GM19043 (cell line): ENCODE data around the gene A1BG.
A peak's percentile ranks its signal among the peaks of the same experiment; 100 is the strongest.
"Not testable (repeated sequence)": the region's sequence is repeated elsewhere in the genome, so short reads cannot be mapped to it uniquely, and the experiment has no call there.

Experiments
- ATAC-seq: cut with Tn5 transposase; IDR thresholded peaks from one replicate; pipeline ENCODE4 v1.9.1; 2021; ENCODE audit warnings: low read depth; ENCODE audit not compliant: unreplicated experiment

A1BG gene

DNA sequence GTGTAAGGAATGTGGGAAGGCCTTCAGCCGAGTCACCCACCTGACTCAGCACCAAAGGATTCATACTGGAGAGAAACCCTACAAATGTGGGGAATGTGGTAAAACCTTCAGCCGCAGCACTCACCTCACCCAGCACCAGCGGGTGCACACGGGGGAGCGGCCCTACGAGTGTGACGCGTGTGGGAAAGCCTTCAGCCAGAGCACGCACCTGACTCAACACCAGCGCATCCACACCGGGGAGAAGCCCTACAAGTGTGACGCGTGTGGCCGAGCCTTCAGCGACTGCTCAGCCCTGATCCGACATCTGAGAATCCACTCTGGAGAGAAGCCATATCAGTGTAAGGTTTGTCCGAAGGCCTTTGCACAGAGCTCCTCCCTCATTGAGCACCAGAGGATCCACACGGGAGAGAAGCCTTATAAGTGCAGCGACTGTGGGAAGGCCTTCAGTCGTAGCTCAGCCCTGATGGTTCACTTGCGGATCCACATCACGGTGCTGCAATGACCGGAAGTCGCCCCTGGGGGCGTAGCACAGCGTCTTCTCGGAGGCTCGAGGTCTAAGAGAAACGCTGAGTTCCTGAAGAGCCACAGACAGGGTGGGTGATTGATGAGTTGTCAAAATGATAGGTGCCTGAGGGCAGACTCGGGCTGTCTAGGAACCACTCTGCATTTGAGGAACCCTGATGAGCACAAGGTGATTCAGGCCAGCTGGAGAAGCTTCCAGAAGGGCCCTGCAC is 14.3 kb downstream of the A1BG start:
- ATAC-seq, result no peak

DNA sequence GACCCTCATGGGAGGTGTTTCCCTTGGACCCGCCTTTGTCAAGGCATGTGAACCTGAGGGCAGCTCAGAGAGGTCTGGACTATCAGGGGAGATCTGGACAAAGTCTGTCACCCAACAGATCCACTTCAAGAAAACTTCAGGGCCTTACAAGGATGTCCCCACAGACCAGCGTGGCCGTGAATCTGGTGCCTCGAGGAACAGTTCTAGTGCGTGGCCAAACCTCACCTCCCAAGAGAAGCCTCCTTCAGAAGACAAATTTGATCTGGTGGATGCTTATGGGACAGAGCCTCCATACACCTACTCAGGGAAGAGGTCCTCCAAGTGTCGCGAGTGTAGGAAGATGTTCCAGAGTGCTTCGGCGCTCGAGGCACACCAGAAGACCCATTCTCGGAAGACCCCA is 15.0 kb downstream of the A1BG start:
- ATAC-seq, result no peak

DNA sequence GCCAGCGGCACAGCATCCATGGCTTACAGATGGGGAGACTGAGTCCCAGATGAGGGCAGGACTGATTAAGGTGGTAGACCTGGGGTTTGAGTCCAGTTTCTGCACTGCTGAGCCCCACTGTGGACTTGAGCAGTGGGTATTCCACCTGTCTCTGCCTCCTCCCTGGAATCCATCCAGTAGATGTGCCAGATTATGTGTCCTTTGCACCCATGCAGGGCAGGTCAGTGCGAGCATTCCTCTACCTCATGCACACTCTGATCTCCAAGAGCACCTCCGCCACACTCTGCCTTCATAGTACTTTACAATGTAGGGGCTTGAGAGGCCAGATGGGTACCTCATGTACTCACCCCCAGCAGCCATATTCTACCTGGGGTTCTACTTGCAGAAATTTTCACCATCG is 16.5 kb downstream of the A1BG start:
- no peak for ATAC-seq

DNA sequence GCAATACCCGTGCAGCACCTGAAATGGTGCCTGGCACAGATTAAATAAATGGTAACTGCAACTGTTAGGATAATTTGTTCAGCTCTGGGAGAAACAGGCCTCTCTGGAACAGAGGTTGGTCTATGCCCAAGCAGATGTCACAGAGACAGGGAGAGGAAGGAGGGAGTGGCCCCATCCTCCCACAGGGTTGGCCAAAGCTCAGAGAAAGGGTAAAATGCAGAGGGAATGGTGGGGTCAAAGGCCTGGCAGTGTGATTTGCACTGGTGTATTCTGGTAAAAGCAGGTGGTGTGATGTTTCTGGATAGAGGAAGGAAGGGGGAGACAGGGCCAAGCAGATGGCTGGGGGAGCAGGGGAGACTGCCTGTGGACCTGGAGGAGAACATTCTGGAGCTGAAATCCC is 17.1 kb downstream of the A1BG start:
- ATAC-seq, result no peak

DNA sequence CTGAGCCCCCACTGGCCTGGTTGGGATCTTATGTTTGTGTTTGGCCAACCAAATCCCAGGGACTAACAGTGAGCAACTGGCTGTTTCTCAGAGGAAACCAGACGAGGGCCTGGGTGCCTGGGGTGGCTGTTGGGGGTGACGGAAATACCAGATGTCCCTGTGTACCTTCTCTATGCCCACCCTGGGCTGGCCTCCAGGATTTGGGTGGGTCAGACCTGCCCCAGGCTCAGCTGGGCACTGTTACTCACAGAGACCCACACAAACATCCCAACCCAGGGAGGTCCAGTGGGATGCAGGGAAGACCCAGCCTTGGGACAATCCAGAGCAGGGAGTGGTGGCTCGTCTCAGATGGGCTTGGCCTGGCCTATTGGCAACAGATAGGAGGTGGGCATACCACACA is 17.7 kb downstream of the A1BG start:
- ATAC-seq, result no peak

DNA sequence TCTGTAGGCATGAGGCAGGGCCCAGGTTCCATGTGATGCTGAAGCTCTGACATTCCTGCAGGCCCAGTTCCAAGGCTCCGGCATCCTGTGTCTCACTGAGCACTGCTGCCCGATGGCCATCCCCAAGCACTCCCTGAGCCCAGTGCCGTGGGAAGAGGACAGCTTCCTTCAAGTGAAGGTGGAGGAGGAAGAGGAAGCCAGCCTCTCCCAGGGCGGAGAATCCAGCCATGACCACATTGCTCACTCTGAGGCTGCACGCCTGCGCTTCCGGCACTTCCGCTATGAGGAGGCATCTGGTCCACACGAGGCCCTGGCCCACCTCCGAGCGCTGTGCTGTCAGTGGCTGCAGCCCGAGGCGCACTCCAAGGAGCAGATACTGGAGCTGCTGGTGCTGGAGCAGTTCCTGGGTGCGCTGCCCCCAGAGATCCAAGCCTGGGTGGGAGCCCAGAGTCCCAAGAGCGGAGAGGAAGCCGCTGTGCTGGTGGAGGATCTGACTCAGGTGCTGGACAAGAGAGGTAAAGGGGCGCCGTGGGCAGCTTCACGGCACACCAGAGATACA is 18.5 kb downstream of the A1BG start:
- ATAC-seq, result no peak

DNA sequence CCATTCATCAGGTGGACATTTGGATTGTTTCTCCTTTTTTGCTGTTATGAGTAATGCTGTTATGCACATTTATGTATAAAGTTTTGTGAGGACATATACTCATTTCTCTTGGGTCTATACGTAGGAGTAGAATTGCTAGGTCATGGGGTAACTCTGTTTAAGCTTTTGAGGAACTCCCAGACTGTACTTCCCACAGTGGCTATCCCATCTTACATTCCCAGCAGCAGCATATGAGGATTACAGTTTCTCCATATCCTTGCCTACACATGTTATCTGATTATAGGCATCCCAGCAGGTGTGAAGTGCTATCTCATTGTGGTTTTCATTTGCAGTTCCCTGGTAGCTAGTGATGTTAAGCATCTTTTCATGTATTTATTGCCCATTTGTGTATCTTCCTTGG is 20.6 kb downstream of the A1BG start:
- ATAC-seq, result no peak

DNA sequence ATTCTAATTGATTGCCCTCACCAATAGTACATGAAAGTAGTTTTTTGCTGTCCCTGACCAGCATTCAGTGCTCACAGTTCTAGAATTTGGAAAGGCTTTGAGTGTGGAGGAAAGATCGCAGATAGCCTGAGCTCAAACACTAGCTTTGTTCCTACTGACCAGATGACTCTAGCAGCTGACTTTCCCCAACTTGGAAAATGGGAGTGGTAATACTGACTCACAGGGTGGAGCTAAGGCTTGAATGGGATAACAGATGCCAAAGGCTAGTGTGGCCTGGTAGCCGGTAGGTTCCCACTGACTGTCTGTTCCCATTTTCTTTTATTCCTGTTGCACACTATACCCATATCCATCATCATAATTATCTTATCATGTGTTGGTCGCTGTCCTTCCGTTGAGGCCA is 22.8 kb downstream of the A1BG start:
- no peak for ATAC-seq

DNA sequence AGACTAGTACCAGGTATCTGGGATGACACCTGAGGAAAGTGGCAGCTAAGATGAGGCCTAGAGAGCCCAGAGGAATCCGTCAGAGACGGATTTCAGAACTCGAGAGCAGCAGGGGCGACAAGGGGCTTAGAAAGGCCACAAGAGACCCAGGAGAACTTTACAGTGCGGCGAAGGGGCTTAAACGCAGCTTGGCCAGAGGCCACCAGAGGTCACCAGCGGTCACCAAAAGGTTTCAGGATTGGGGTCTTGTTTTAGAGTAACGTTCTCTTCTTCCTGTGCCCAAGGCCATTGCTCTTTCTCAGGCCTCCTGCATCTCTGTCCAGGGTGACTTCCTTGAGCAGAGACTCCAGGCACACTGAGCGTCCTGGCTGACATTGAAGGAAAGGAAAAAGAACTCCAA is 24.3 kb downstream of the A1BG start:
- no peak for ATAC-seq

DNA sequence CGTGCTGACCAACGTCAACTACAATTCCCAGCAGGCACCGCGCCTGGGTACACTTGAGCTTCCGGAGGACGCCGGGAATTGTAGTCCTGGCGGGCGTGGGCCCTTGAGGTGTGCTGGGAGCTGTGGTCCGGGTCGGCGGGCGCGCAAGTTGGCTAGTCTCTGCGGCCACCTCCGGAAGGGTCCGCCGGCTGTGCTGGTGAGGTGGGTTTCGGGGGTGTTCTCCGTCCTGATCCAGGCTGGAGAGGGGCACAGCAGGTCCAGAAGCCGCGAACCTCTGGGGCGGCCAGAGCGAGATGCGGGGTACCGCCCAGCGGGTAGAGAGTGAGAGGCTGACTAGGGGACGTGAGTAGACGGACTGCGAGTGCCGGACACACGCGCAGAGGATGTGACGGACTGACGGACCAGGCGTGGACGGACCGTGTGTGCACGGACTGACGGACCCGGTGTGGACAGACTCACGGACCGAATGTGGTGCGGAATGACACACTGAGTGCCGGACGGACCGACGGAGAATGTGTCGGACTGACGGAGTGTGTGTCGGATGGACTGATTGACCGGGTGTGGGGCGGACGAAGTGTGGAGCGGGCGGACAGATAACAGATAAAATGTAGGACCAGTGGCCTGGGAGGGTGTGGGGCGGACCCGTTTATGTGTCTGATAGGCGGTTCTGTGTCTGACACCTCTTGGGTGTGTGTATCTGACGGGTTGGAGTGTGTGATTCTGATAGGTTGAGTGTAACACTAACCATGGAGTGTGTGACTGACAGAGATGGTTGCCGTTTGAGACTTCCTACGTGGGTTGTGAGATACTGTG is 26.2 kb downstream of the A1BG start, which contains the start of gene ZSCAN22:
Gene ZSCAN22 (plus strand): TSS at position 81 of the 813 bp plus-strand sequence. CDS start 7,809 bp downstream, outside the sequence.
- peak; percentile 76 for ATAC-seq

DNA sequence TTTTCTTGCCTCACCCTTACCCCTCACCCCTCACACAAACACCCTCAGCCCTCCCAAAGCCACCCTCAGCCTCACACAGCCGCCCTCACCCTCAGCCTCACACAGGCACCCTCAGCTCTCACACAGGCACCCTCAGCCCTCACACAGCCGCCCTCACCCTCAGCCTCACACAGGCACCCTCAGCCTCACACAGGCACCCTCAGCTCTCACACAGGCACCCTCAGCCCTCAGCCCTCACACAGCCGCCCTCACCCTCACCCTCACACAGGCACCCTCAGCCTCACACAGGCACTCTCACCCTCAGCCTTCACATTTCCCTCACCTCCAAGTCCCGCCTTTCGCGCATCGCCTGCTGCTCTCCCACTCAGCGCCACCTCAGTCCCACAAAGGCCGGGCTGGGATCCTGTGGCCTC is 26.8 kb downstream of the A1BG start:
- ATAC-seq, result no peak

DNA sequence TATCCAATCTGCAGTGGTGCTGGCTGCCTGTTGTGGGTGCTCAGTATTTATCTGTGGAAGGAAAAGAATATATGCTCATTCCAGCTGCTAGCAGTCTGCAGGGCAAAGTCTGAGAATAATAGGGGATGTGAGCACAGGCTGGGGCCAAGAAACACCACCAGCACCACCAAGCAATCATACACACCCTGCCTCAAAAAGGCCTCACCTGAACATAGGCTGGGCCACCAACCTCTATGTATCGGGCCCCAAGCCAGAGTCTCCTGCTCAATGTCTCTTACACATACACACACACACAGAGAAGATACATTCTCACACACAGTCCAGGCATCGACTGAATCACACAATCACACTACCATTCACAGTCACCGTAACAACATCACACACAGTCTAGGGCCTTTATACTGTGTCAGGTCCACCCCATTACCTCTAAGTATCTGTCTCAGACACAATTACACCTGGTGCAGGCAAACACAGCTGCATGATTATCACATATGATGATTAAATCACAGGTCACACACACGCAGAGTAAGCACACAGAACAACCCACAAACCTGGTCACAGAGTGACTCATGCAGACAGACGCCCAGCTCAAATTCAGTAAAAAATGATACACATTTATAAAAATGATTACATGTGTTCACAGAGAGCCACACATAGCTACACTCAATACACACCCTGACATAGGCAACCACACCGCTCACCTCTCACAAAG is 27.8 kb downstream of the A1BG start:
- ATAC-seq, result no peak

DNA sequence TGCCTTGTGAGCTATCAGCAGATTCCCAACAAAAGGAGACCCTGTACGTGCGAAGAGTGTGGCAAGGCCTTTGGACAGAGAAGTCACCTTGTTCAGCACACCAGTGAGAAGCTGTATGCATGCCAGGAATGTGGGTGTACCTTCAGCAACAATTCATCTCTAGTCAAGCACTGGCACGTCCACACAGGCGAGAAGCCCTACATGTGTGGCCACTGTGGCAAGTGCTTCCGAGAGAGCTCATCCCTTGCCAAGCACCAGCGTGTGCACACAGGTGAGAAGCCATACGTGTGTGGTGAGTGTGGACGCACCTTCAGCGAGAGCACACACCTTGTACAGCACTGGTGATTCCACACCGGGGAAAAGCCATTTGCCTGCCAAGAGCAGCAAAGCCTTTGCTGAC is 34.1 kb downstream of the A1BG start:
- no peak for ATAC-seq

DNA sequence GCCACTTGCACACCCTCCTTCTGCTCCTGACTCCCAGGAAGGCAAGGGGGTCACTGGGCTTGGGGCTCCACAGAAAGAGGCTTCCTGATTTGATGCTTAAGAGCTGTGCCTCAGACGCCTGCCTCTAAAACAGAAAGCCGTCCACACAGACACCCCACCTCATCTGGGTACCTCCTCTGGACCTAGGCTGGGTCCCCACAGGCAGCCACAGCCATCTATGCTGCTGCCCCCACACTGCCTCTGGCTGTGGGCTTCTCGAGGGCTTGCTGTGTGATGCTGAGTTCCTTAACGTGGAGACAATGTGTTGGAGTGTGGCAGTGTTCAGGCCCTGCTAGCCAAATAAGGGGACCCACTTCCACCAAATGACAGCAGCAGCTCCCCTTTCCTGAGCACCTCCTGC is 35.0 kb downstream of the A1BG start:
- ATAC-seq, result no peak

DNA sequence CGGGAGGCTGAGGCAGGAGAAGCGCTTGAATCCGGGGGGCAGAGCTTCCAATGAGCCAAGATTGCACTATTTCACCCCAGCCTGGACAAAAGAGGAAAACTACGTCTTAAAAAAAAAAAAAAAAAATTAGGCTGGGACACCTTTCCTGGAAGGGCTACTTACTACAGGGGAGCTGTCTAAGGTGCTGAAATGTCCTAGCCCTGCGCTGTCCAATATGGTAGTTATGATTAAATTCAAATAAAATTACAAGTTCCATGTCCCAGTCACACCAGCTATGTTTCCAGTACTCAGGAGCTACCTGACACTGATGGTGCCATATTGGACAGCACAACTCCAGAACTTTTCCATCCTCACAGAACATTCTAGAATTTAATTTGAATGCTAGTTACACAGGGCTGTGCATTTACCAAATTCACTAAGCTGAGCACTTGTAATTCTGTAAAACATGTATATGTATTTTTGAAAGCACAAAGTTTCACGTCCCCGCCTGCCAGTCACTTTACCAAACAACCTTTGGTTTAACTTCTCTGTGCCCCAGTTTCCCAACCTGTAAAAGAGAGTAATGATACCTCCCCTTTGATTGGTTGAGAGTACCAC is 35.7 kb downstream of the A1BG start:
- ATAC-seq, result no peak

DNA sequence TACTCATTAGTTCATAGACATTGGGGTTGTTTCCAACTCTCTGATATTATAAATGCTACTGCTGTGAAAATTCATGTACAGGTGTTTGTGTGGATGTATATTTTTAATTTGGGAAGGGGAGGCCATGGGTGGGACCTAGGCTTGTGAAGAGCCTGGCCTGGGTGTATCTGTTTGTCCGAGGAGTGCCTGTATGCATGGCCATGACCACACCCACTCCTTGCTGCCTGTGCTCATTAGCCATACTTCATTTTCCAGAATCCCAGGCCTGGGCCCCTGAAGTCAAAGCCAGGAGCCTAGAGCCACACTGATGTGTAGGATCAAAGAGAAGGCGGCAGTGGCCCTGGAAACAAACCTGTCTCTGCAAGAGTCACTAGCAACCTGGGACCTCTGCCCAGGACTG is 37.7 kb downstream of the A1BG start:
- ATAC-seq, result no peak

DNA sequence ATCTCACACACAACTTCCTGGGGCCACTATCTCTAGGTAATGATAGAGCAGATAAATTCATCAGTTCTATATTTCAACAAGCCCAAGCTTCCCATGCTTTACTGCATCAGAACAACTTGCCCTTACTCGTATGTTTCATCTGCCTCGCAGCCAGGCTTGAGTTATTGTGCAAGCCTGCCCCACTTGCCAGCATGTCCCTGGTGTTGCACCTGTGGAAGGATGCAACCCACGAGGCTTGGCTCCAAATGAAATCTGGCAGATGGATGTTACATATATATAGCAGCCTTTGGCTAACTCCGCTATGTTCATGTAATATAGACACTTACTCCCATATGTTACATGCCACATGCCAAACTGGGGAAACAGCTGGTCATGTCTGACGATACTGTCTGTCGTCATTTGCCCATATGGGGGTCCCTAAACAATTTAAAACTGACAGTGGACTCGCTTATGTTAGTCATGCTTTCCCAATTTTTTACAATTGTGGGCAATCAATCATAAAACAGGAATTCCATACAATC is 41.9 kb downstream of the A1BG start:
- ATAC-seq, result no peak

DNA sequence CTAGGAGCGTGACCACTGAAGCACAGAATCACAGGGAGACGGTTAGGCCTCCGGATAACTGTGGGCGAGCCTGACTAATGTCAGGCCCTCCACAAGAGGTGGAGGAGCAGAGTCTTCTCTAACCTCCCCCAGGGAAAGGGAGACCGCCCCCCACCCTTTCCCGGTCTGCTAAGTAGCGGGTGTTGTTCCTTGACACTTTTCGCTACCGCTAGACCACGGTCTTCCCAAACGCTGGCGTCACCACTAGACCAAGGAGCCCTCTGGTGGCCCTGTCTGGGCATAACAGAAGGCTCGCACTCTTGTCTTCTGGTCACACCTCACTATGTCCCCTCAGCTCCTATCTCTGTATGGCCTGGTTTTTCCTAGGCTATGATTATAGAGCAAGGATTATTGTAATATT is 42.6 kb downstream of the A1BG start:
- ATAC-seq, result not testable (repeated sequence)

DNA sequence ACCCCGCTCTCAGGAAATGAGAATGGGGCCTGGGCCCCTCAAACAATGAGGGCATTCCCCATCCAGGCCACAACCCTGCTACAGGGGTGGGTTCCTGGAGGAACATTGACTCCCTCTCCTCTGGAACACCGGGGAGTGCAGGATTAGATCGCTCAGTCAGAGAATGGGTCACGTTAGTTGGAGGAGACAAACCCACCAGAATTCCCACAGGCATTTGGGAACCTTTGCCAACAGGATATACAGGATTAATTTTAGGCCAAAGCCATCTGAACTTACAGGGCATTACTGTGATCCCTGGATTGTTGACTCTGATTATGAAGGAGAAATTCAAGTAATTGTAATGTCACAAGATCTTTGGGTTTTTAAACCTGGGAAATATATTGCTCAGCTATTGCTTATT is 45.6 kb downstream of the A1BG start:
- no peak for ATAC-seq

DNA sequence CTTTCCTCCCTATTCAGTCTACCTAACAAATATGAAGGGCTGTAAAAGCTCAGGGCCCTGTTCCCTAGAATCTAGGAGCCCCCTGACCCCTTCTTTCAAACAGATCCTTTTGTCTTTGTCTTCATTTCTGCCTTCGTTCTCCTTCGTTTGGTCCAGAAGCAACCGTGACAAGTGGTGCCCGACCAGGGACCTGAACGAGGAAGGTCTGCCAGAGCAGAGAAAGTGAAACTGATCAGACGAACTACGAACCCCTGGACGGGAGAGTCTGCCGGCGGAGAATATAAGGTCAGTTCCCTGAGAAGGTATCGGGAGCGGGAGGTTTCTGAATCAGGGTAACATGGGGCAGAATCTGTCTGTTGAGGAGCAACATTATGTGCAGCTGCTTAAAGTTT is 47.4 kb downstream of the A1BG start:
- ATAC-seq, result no peak
